Measurements from ENCODE around the gene NPAS3. TPM values are rescaled to one million over a fixed set of nuclear protein-coding genes. Genes with fewer than 3 reads are reported as not detected.

NPAS3 gene
- total RNA-seq, 1 donor from 2014 or later: 0.07 TPM

GRCh38 chr14:33569821-33570687 is 631.4 kb downstream of the NPAS3 start:
- no peak for DNase-seq (ENCODE audit: low read depth, low spot score)

- no peak for DNase-seq (ENCODE audit: low read depth, low spot score)
These were observed 632.1 kb downstream of the NPAS3 start for GRCh38 chr14:33570694-33571310.

GRCh38 chr14:33573301-33573880 is 634.7 kb downstream of the NPAS3 start:
- no peak for DNase-seq (ENCODE audit: low read depth, low spot score)

GRCh38 chr14:33576014-33576413 is 637.3 kb downstream of the NPAS3 start:
- no peak for DNase-seq (ENCODE audit: low read depth, low spot score)

GRCh38 chr14:33578461-33579216 is 640.0 kb downstream of the NPAS3 start:
- DNase-seq (ENCODE audit: low read depth, low spot score): no peak

- DNase-seq (ENCODE audit: low read depth, low spot score): no peak
These were observed 641.6 kb downstream of the NPAS3 start for GRCh38 chr14:33580231-33580749.

GRCh38 chr14:33580841-33581240 is 642.2 kb downstream of the NPAS3 start:
- DNase-seq (ENCODE audit: low read depth, low spot score): no peak

GRCh38 chr14:33584697-33585096 is 646.0 kb downstream of the NPAS3 start:
- DNase-seq (ENCODE audit: low read depth, low spot score): no peak

GRCh38 chr14:33586806-33587205 is 648.1 kb downstream of the NPAS3 start:
- no peak for DNase-seq (ENCODE audit: low read depth, low spot score)

- no peak for DNase-seq (ENCODE audit: low read depth, low spot score)
These were observed 649.1 kb downstream of the NPAS3 start for GRCh38 chr14:33587791-33588190.

- no peak for DNase-seq (ENCODE audit: low read depth, low spot score)
These were observed 650.1 kb downstream of the NPAS3 start for GRCh38 chr14:33588771-33589170.

- DNase-seq (ENCODE audit: low read depth, low spot score): no peak
These were observed 650.7 kb downstream of the NPAS3 start for GRCh38 chr14:33589334-33589733.

- DNase-seq (ENCODE audit: low read depth, low spot score): no peak
These were observed 652.4 kb downstream of the NPAS3 start for GRCh38 chr14:33590891-33591630.

GRCh38 chr14:33592297-33592696 is 653.6 kb downstream of the NPAS3 start:
- no peak for DNase-seq (ENCODE audit: low read depth, low spot score)

GRCh38 chr14:33596211-33597080 is 657.8 kb downstream of the NPAS3 start:
- no peak for DNase-seq (ENCODE audit: low read depth, low spot score)

GRCh38 chr14:33598582-33598981 is 659.9 kb downstream of the NPAS3 start:
- DNase-seq (ENCODE audit: low read depth, low spot score): no peak

- no peak for DNase-seq (ENCODE audit: low read depth, low spot score)
These were observed 663.7 kb downstream of the NPAS3 start for GRCh38 chr14:33602396-33602795.

- DNase-seq (ENCODE audit: low read depth, low spot score): no peak
These were observed 667.9 kb downstream of the NPAS3 start for GRCh38 chr14:33606591-33606990.

- DNase-seq (ENCODE audit: low read depth, low spot score): no peak
These were observed 670.9 kb downstream of the NPAS3 start for GRCh38 chr14:33609582-33609981.

- DNase-seq (ENCODE audit: low read depth, low spot score): no peak
These were observed 671.4 kb downstream of the NPAS3 start for GRCh38 chr14:33610121-33610520.
